GM18858 (cell line): ENCODE data around the gene ABCG2.

Experiments used
- ATAC-seq: cut with Tn5 transposase; IDR thresholded peaks from one replicate; pipeline ENCODE4 v1.9.1; 2021; ENCODE audit not compliant: unreplicated experiment

Gene ABCG2

DNA sequence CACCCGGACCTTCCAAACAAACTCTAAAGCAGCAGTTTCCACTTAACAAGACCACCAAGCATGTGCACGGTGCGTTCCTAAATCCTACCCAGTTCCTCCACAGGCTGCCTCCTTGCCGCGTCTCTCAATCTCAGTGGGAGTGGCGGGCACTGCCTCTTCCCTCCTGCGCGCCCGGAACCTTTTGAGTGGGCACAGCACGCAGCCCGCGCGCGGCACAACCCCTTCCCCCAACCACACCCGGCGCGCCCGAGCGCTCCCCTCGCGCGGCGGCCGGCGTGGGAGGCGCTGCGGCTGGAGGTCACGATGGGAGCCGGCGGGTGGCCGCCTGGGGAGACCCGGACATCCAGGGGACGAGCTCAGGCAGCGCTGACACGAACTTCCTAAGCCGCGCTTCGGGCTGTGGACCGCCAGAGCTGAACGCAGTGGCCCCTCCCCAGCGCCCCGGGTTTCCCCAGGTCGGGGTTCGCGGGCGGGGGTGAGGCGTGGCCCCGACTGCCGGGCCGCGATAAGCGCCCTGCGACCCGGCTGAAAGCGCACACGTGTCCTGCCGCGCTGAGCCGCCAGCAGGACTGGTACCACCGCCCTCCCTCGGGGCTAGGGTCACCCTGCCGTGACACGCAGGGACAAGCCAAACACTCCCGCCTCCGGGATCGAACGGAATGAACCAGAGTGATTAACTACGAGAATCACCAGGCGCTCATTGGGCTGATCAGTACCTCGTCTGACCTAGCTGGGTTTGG lies at the start of gene ABCG2:
Gene ABCG2, minus strand, starts transcription at position 151 of the 740 bp plus-strand sequence. CDS start 18,644 bp downstream, outside the sequence.
- ATAC-seq, result peak; percentile 58

DNA sequence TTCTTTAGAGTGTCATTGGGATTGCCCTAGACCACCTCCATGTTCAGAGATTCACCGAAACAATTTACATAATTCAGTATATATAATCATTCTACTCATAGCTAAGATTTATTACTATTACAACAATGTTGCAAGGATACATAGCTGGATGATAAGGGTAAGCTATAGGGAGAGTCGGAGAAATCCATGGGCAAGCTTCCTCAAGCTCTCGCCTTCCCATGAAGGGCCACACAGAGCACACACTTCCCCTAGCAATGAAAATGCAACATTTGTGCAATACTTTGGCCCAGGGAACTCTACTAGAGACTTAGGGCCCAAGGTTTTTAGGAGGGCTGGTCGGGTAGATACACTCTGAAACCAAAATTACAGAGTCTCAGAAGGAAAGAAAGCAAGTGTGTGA lies 49.7 kb upstream of the ABCG2 start:
- no peak for ATAC-seq

DNA sequence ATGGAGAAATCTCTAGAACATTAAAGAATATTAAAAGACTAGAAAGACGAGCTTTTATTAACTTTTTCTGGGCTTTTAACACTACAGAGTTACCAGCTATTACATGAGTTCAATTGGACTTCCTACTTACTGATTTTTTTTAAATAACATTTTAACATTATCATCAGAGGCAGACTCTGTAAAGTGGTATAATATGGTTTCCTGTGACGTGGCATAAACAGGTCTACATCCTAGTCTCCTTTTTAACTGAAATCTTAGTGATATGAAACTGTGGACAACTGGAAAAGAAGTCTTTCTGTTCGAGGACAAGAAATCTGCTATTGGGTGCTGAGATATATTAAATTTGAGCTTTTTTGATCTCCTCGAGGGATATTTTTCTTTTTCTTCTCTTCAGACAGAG lies 48.7 kb upstream of the ABCG2 start:
- ATAC-seq, result no peak

- ATAC-seq, result no peak
Observed at GRCh38 chr4:88204882-88205281, 46.4 kb upstream of the ABCG2 start.

DNA sequence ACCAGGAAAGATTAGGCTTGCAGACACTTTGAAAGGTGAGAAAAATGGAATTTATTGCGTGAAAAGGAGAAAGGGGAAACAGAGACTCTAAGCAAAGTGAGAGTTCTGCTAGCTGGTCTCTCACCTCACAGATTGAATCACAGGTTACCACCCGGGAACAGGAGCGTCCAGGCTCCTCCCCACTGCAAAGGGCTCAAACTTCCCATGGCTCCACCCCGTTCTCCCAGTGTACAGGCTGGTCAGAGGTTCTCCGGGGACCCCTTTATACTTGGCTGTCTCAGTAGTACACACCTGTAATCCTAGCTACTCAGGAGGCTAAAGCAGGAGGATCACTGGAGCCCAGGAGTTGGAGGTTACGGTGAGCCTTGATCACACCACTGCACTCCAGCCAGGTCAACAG lies 44.0 kb upstream of the ABCG2 start:
- no peak for ATAC-seq

- ATAC-seq, result no peak
Observed at GRCh38 chr4:88200186-88200585, 41.7 kb upstream of the ABCG2 start.

DNA sequence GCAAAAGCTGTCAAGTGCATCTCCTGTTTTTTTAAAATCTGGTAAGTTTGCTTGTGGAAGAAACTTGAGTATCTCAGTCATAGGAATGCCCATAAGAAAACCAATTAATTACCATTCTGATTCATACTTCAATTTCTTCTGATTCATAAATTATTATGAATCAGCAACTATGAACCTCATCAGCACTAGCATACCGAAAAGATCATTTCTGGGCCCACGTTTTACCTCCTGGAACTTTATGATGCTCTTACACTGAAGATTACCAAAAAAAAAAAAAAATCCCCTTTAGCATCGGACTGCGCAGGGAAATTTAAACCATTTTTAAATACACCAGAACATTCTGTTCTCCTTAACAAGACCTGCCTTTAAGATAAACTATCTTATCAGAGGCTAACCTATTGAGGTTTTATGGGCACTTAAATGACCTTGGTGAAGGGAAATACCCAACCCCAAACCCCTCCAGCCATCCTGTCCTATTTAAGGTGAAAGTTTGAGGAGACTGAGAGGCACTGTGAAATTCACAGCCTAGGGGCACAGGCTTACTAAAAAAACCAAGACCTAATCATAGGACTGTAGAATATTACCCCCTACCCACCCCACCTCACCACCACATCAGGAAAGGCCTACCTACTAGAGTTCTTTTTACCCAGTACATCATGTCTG lies 38.2 kb upstream of the ABCG2 start:
- no peak for ATAC-seq

- ATAC-seq, result no peak
Observed at GRCh38 chr4:88196013-88196365, 37.5 kb upstream of the ABCG2 start.

DNA sequence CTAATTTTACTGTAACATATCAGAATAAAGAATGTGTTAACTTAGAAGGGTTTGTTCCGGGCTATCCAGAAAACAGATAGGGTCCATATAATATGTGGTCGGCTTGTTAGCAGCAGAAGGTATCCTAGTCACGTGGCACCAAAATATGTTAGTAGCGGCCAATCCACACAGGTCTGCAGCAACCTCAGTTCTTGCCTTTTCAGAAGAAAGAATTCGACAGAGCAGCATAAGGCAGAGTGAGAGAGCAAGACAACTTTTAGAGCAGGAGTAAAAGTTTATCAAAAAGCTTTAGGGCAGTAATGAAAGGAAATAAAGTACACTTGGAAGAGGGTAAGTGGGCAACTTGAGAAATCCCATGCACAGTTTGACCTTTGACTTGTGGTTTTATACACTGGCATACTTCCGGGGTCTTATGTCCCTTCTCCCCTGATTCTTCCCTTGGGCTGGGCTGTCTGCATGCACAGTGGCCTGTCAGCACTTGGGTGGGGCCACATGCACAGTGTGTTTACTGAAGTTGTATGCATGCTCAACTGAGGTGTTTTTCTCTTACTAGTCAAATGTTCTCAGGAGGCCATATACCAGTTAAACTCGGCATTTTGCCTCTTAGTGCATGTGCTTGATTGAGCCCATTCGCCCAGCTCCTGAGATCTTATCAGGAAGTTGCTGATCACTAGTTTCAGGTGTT lies 37.0 kb upstream of the ABCG2 start:
- ATAC-seq, result no peak

GRCh38 chr4:88191404-88191803 lies 33.0 kb upstream of the ABCG2 start:
- no peak for ATAC-seq

GRCh38 chr4:88189881-88190585 lies 31.6 kb upstream of the ABCG2 start:
- no peak for ATAC-seq

- no peak for ATAC-seq
Observed at GRCh38 chr4:88189418-88189738, 30.9 kb upstream of the ABCG2 start.

DNA sequence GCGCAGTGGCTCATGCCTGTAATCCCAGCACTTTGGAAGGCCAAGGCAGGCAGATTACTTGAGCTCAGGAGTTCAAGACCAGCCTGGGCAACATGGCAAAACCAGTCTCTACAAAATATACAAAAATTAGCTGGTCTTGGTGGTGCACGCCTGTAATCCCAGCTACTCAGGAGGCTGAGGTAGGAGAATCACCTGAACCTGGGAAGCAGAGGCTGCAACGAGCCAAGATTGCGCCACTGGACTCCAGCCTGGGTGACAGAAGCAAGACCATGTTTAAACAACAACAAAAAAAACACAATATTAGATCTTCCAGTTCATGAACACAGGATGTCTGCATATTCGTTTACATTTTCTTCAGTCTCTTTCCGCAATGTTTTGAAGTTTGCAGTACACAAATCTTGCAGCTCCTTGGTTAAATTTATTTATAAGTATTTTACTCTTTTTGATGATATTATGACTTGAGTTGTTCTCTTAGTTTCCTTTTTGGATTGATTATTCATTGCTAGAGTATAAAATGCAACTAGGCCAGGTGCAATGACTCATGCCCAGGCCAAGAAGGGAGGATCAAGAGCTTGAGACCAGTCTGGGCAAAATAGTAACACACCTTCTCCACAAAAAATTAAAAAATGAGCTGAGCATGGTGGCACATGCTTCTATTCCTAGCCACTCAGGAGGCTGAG lies 30.4 kb upstream of the ABCG2 start:
- no peak for ATAC-seq

GRCh38 chr4:88187766-88188165 lies 29.3 kb upstream of the ABCG2 start:
- ATAC-seq, result no peak

- ATAC-seq, result no peak
Observed at GRCh38 chr4:88185906-88186305, 27.5 kb upstream of the ABCG2 start.

- ATAC-seq, result no peak
Observed at GRCh38 chr4:88179261-88179660, 20.8 kb upstream of the ABCG2 start.

GRCh38 chr4:88178626-88179231 lies 20.3 kb upstream of the ABCG2 start:
- ATAC-seq, result no peak

- no peak for ATAC-seq
Observed at GRCh38 chr4:88177983-88178625, 19.7 kb upstream of the ABCG2 start.

- ATAC-seq, result no peak
Observed at GRCh38 chr4:88172987-88173386, 14.5 kb upstream of the ABCG2 start.

DNA sequence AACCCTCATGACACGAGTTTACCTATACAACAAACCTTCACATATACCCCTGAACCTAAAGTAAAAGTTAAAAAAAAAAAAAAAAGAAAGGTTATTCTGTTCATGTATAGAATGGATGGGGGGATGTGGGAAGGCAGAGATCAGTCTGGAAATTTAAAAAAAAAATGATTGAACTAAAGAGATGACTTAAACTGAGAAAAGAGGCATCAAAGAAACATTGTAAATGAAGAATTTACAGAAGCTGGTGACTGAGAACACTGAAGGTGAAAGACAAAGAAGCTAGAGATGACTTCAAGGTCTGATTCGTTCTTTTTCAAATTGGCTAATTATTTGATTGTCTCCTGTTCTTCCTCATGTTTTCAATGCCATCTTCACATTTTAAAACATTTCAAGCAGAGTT lies 12.8 kb upstream of the ABCG2 start:
- ATAC-seq, result no peak
